Retina (tissue), 1 donor: Measurements from ENCODE around the gene CXCR4.
A peak's percentile ranks its signal among the peaks of the same experiment; 100 is the strongest.
"Not testable (repeated sequence)": the region's sequence is repeated elsewhere in the genome, so short reads cannot be mapped to it uniquely, and the experiment has no call there.

Experiments
- DNase-seq: peaks from one replicate; pipeline ENCODE4 v3.0.0-alpha.2; 2016

CXCR4 gene

DNA sequence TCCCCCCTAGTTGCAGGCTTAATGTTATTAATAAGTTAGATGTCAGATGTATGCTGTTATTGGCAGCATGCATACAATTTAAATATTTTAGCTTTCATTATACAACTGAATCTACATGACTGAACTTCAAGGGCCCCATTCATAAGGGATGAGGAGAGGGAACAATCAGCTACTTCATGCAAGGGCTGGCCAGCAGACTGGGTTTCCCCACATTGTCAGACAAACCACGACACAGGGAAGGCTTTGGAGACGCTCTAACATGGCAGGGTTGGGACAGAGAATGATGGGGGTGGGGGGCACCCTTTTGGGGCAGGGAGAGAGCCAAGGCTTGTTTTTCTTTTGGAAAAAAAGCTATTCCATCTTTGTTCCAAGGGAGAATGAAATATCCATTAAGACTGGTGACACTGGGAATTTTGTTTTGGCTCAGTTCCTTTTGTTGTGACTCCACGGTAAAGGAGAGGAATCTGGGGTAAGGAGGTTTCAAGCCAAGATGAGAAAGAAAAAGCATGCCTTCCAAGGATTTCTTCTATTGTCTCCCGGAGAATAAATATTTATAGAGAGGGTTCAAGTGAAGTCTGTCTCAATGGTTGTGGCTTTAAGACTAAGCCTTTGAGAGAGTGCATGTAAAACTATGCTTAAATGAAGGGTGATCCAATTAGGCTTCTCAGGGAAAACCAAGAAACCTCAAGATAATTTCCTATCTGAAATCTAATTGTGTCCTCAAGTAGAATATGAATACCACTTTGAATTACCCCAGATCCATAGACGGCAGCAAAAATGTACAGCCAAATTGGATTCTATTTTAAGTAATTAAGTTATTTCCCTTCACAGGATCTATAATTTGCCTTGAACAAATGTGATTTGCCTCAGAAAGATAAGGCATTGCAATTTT, 5.4 kb downstream of the CXCR4 start:
- no peak for DNase-seq

DNA sequence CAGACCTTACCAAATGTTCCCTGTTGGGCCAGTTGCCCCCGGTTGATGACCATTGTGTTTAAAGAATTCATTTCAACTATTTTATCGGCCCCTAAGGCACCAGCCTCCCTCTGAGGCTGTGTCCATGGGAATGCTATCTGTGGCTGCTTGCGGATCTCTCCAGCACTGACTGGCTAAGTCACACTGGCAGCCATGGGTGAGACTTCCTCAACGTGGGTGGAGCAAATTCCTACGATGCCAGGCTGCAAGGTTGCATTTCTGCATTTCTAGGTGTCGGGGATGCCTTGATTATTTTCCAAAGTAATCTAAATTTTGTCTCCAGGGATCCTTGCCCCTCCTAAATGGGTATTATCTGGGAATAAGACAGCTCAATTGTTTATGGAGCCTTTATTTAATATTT, 6.2 kb downstream of the CXCR4 start:
- DNase-seq = no peak

DNA sequence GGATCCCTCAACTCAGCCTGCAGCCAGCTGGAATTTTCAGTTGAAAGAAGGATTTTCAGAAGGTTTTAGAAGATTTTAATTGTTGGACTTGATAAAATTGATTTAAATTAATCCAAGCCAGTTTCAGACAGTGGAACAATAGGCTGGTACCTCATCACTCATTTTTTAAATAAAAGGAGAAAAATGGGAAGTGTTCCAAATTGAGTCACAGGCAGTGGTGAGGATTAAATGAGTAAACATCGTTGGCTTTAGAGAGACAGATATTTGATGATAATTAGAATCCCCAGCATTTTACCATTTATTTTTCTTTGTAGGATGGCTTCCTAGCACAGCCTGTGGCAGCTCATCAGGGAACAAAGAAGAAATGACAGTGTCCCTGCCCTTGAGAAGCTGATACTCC, 7.4 kb downstream of the CXCR4 start:
- DNase-seq = no peak

DNA sequence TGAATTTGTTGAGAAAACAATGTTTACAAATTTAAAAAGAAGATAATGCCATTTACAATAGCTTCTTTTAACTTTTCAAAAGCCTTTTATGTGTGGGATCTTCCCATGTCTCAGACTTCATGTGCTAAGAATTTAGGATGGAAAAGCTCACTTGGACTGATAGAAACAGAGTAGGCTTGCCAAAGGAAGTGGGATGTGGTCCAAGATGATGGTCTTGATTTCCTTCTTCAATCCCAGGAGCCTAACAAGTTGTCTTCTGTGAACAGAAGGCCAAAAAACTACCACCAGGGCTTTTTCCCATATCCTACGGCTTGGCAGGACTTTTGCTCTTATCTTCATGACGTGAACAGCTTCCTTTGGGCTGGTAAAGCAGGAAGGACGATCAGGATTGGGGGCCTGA, 9.5 kb downstream of the CXCR4 start:
- no peak for DNase-seq

DNA sequence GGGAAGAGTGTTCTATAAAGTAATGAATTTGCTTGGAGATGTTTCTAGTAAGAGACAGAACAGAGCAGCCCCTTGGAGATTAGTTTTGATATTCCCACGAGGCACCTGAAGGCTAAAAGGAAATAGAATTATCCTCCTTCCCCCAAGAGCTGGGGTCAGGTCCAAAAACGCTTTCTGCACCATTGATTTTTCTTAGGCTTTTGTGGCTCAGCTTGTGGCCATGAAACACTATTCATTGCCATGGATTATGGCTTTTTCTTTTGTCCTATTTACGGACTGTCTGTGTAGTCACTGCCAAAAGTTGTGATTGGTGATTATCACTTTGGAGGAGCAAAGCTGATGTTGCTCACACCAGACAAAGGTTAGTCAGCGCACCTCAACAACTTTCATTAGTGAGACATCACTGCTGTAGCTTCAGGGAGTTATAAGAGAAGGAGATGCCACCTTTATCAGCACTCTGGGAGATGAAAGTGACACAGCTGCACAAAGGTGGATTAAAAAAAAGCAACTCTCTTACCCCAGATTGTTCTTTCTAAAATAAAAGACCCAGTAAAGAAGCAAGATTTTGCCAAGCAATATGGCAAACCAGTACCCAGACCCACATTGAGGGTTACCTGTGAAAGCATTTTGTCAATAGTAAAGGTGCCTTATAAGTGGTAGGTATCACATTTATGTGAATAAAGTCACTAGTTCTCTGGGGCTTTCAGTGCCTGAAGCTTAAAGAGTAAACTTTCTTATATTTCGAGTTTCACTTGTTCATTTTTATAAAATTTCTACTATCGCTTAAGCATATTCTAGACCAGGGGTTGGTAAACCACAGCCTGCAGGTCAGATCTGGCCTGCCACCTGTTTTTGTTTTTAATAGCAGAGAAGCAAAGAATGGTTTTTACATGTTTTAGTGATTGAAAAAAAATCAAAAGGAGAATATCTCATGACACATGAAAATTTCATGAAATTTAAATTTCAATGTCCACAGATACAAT, 10.6 kb downstream of the CXCR4 start:
- DNase-seq = no peak

DNA sequence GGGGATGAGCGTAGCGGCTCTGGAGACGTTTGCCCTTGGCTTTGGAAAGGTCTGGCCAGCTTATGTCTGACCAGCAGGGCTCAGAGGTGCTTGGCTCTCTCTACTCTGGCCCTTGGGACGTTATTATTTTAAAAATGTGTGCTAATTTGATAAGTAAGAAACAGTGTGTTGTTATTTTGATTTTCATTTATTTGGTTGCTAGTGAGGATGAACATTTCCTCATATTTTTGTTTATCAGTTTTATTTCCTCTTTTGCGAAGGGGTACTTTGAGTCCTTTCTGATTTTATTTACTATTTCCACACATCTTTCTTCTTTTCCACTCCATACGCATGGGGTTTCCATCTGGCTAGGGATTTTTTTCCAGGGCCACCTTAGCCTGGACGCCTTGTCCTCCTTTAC, 11.4 kb downstream of the CXCR4 start:
- DNase-seq = no peak

DNA sequence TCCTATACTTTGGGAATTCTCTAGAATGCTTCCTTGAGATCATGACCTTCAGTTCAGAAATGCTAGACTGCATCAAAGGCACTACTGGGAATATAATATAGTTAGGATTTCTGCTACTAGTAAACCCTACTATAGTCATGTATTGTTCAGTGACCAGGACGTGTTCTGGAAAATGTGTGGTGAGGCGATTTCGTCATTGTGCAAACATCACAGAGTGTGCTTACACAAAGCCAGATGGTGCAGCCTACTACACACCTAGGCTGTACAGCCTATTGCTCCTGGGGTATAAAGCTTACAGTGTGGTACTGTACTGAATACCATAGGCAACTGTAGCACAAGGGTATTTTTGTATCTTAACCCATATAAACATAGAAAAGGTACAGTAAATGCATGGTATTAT, 13.0 kb downstream of the CXCR4 start:
- no peak for DNase-seq

DNA sequence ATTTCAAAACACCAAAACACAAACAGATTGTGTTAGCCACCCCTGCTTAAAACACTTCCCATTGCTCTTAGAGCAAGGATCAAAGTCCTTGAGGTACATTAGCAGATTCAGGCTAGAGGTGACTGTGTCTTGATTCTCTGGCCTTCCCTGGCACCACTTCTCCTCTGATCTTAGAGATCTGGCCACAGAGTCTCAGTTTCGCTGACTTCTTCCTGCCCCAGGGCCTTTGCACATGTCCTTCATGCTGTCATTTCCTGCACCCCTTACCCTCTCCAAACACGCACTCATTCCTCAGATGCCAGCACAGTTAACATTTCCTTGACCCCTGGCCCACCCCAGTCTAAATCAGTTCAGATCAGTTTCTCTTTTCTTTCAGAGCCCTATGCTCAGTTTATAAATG, 16.9 kb downstream of the CXCR4 start:
- no peak for DNase-seq

DNA sequence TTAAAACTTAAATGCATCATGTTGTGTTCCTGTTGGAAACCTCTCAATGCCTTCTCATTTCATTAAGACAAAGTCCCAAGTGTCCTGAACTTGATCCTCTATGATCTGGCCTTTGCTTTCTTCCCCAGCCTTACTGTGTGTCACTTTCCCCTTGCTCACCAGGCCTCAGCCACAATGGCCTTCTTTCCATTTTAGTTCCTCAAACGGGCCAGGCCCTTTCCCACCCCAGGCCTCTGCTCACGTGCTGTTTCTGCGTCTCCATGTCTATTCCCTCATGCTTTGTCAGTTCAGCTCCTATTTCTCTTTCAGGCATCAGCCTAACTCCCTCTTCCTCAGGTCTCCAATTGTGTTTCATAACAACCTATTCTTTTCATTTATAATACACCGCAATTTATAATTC, 19.5 kb downstream of the CXCR4 start:
- DNase-seq = no peak

DNA sequence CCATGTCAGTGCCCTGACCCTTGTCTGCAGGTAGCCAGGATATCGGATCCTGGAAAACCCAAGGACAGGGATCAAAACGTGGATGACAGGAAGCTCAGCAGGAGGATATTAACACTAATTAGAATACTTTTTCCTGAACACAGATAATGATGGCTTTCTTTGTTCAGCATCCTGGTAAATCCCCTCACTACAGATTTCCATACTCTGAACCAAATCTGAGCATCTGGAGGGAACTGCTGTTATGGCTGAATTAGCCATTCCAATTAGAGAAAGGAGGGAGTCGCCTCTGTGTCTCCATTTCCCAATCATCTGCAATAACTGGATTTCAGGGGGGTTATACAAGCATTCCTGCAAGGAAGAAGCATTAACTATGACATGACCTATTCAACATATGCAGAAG, 24.4 kb downstream of the CXCR4 start:
- peak; percentile 34 for DNase-seq

DNA sequence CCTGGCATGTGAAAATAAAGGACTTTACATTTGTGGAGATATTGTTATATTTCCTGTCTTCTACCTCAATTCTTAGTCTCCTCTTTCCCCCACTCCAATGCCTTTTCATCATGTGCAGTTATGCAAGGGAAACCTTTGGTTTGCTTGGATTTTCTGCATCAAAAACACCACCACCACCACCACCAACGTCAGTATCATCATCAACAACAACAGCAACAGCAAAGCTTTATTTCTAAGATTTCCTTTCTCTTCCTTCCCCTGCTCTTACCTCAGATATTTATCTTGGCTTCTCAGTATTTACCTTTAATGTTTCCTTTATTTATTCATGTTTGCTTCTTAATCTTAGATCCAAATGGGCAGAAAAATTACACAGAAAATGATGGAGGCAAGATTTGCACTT, 26.1 kb downstream of the CXCR4 start:
- DNase-seq = no peak

DNA sequence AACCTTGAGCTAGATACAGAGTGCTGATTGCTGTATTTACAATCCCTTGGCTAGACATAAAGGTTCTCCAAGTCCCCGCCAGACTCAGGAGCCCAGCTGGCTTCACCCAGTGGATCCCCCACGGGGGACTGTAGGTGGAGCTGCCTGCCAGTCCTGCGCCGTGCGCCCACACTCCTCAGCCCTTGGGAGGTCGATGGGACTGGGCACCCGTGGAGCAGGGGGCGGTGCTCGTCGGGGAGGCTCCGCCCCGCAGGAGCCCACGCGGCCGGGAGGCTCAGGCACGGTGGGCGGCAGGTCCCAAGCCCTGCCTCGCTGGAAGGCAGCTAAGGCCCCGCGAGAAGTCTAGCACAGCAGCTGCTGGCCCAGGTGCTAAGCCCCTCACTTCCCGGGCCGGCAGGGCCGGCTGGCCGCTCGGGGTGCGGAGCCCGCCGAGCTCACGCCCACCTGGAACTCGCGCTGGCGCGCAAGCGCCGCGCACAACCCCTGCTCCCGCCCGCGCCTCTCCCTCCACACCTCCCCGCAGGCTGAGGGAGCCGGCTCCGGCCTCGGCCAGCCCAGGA, 30.0 kb downstream of the CXCR4 start:
- not testable (repeated sequence) for DNase-seq

DNA sequence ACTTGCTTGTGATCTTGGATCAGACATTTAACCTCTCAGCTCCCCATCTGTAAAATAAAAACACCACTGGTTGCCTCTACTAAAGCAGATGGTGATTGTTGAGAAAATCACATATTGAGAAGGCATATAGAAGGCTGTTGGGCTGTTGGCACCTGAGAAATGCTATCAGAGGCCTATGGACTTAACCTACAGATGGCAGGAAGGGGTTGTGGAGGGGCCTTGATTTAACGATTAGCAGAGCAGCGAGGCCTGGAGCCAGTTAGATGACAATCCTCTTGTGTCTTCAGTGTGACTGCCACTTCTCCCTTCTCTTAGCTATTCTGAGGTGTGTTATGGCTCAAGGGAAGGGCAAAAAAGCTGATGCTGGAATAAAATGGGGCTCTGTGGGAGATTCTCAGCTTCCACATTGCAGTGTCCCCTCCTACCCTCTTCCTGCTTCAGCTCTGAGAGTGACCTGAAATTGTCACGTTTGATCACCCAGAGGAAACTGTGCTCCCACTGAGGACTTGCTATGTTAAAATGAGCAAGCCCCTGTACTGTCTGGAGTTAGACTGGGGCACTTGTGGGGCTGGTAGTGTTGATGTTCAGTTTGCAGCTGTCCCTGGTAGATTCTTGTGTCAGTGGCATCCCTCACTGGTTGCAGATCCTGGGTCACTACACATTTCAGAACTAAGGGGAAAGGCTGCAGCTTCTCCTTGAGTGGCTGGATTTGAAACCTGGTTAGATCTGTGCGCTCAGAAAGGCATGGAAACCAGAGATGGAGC, 31.5 kb downstream of the CXCR4 start:
- no peak for DNase-seq

DNA sequence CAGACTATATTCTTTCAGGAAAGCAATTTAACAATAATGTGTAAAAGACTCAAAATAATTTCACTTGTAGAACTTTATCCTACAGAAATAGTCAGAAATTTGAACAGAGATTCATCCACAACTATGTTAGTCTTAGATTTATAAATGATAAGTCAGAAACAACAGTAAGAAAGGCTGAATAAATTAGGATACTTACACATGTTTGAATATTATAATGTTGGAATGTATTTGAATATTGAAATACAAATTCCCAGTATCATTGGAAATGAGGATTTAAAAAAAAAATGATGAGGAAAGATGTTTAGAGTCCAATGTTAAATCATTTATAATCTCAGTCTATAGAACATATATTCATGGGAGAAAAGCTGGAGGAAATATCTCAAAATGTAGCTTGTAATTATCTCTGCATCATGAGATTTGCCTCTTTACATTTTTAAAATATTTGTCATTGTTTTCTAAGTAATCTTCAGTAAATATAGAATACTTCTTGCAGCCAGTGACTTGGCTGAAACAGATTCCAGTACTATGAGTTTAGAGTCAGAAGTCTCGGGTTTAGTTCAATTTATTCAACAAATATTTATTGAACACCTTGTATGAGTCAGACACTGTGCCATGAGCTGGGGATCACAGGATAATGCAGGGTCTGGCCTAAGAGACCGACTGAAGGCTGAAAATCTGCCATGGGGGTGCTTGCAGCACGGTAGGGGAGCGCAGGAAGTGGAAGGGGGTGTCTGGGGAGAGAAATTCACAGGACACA, 32.3 kb downstream of the CXCR4 start:
- no peak for DNase-seq

DNA sequence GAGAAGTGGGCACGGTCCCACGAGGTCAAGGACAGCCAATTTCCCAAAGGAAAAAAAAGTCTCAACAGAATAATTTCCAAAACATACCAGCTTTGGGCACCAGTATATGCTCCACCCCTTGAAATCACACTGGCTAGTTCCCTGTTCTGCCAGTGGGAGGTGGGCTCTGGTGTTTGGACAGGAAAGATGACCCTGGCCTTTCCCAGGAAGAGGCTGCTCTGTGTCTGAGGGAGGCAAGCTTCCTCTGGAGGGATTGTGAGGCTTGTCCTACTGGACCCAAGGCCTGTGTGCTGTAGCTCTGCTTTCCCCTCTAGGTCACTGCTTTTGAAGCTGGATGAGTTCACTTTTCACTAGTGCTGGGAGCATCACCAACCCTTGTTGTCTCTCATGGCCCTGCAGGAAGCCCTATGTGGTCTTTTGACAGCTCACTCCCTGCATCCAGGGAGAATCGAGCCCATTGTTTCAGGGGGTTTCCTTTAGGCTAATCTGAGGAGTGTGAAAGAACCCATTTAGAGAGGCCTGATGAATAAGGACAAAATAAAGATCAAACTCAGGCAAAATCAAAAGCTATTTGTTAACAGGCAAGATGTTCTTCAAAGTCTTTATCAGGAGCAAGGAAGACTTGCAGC, 36.3 kb downstream of the CXCR4 start:
- DNase-seq = no peak

DNA sequence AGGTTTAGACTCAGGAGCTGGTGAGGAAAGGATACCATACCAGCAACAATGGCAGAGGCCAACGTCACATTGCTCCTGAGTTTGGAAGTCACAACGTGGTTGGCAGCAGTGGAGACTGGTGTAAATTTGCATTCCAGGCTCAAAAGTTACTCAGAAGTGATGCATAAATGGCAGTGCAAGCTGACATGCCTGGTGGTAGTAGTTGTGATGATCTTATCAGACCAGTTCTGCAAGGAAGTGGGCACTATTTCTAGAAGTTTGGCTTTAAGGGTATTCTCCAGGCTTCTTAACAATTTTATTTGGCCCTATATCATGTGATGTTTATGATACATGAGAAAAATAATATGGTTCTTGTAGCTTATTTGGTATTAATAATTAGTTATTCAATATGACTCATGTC, 37.8 kb downstream of the CXCR4 start:
- no peak for DNase-seq

DNA sequence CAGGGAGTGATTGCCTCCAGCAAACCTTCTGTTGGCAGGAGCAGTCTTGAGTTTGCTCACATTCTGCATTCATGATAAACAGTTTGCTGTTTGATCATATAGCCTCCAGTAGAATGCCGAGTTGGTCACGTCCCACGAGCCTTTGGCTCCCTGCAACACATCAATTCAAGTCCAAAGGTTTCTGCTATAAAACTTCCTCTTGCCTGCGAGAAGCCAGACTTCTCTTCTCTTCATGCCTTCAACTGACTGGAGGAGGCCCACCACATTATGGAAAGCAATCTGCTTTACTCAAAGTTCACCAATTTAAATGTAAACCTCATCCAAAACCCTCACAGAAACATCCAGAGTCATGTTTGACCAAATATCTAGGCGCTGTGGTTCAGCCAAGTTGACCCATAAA, 40.8 kb downstream of the CXCR4 start:
- no peak for DNase-seq

DNA sequence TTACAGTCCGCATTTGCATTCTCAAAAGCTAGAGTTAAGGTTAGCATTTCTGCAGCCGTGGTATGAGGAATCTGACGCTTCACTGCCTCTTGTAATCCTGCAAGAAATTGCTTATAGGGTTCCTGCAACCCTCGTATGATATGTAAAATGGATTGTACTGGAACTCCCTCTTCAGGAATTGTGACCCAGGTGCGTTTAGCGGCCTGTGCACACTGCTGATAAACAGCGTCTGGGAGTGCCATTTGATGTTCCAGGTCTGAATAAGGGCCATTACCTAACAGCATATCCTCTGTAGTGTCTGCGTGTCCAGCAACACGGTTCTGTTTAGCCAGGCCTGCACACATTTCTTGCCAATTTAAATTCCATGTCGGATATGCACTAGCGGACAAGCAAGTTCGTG, 42.5 kb downstream of the CXCR4 start:
- no peak for DNase-seq

DNA sequence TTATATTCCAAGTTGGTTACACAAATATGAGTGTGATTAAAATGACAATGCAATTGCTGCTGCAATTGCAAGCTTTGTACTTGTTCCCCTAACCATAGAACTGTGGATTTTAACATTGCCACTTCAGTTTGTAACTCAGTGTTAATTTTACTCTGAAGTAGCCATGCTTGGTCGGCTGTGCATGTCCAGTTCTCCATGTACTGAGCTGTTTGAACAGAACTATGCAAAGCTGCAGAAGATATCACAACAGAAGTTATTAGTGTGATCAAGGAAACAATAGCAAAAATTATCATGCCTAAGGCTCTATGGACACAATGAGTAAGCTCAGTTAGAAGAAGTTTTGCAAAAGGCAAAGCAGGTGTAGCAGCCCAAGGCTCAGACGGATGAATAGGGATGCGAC, 45.3 kb downstream of the CXCR4 start:
- DNase-seq = no peak

DNA sequence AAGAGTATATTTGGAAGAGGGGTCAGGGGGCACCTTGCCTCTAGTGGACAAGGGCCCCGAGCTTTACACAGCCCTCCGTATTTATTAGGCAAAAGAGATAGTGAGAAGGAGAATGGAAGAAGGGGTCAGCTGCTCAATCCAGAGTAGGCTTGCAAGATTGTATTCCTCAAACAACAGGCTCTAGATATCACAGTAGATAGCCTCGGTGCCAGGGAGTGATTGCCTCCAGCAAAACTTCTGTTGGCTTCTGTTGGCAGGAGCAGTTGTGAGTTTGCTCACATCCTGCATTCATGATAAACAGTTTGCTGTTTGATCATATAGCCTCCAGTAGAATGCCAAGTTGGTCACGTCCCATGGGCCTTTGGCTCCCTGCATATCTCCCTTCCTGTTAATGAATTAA, 46.1 kb downstream of the CXCR4 start:
- not testable (repeated sequence) for DNase-seq

DNA sequence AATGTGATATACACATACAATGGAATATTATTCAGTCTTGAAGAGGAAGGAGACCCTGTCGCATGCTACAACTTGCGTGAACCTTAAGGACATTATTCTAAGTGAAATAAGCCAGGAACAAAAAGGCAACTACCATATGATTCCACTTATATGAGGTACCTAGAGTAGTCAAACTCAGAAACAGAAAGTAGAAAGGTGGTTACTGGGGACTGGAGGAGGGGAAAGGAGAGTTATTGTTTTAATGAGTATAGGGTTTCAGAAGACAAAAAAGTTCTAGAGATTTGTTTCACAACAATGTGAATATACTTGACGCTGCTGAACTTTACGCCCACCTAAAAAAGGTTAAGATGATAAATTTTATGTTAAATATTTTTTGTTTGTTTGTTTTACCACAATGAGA, 47.0 kb downstream of the CXCR4 start:
- DNase-seq = no peak

DNA sequence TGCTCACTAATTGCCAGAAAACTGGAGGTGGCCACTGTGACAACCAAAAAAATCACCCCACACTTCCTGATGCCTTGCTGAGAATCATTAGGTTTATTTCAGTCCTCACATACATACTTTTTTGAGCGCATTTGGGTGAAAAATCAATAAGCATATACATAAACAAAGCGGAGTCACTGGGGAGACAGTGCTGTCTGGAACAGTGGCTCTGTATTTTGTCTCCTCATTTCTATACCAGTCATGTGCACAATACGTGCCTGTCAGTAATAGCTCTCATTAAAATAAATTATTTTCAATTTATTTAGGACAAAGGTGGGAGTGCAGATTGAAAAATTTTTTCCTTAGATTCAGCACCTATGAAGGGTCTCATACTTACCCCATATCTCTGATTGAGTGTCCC, 48.2 kb downstream of the CXCR4 start:
- peak; percentile 35 for DNase-seq
